SK-N-MC (cell line): Measurements from ENCODE around the gene DPP10.

Source experiments
- EZH2 ChIP-seq: fragments of 200-600 bp; sonication (generic); IDR thresholded peaks from one replicate; pipeline ENCODE4 v1.6.1; 2017; ENCODE audit warnings: antibody characterized with exemption
- FOXP2 ChIP-seq: optimal IDR thresholded peaks from 2 replicates; pipeline ENCODE3; 2011; ENCODE audit warnings: mild to moderate bottlenecking, moderate library complexity; ENCODE audit not compliant: insufficient read depth; ENCODE audit errors: extremely low read length, control extremely low read depth
- POLR2AphosphoS5 ChIP-seq: IDR thresholded peaks from 2 replicates; pipeline ENCODE4 v1.6.1; 2012; ENCODE audit warnings: mild to moderate bottlenecking, low read depth, low read length, borderline replicate concordance

DNA sequence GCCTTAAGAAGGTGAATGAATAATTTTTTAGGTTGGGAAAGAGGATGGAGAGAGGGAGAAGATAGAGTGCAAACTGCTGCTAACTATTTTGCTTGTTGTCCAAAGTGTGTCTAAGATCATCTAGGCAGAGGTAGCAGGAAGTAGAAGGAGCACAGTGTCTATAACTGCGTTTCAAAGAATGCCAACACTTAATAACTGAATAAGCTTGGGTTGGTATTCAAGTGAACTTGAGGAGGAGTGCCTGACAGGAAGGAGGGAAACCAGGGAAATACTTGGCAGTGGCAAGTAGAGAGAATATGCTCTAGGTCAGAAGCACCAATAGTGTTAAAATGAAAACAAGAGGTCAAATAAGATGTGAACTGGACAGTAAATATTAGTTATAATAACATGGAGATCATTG lies 155.9 kb downstream of the DPP10 start:
- no peak for TF ChIP-seq EZH2
- TF ChIP-seq POLR2AphosphoS5 = no peak
- no peak for TF ChIP-seq FOXP2
